Measurements from ENCODE around the gene RPL36A.

RPL36A gene

GRCh38 chrX:101390664-101391525 is at the start of gene RPL36A:
Gene RPL36A, plus strand, starts transcription at chrX:101391011. Its CDS starts 33 bp downstream, at chrX:101391044.
- peak; percentile 88 for DNase-seq (ENCODE audit: low read depth)

- peak; percentile 47 for DNase-seq (ENCODE audit: low read depth)
Measured at GRCh38 chrX:101347859-101348451, 42.9 kb upstream of the RPL36A start.

- DNase-seq (ENCODE audit: low read depth) = peak; percentile 66
Measured at GRCh38 chrX:101348452-101349192, 42.2 kb upstream of the RPL36A start, which contains the start of gene TIMM8A. Gene TIMM8A, minus strand, starts transcription at chrX:101348742. Its CDS starts 78 bp downstream, at chrX:101348664.

- no peak for DNase-seq (ENCODE audit: low read depth)
Measured at GRCh38 chrX:101349193-101349562, 41.6 kb upstream of the RPL36A start.

GRCh38 chrX:101357166-101357795 is 33.5 kb upstream of the RPL36A start:
- peak; percentile 33 for DNase-seq (ENCODE audit: low read depth)

- DNase-seq (ENCODE audit: low read depth) = peak; percentile 36
Measured at GRCh38 chrX:101359966-101360365, 30.8 kb upstream of the RPL36A start.

GRCh38 chrX:101360390-101360789 is 30.4 kb upstream of the RPL36A start:
- DNase-seq (ENCODE audit: low read depth) = no peak

- no peak for DNase-seq (ENCODE audit: low read depth)
Measured at GRCh38 chrX:101362116-101362515, 28.7 kb upstream of the RPL36A start.

GRCh38 chrX:101362757-101363156 is 28.1 kb upstream of the RPL36A start:
- no peak for DNase-seq (ENCODE audit: low read depth)

- no peak for DNase-seq (ENCODE audit: low read depth)
Measured at GRCh38 chrX:101365301-101365795, 25.5 kb upstream of the RPL36A start.

- DNase-seq (ENCODE audit: low read depth) = no peak
Measured at GRCh38 chrX:101368800-101369199, 22.0 kb upstream of the RPL36A start.

GRCh38 chrX:101369687-101370086 is 21.1 kb upstream of the RPL36A start:
- DNase-seq (ENCODE audit: low read depth) = no peak

- DNase-seq (ENCODE audit: low read depth) = no peak
Measured at GRCh38 chrX:101370888-101371504, 19.8 kb upstream of the RPL36A start.

- no peak for DNase-seq (ENCODE audit: low read depth)
Measured at GRCh38 chrX:101377547-101377946, 13.3 kb upstream of the RPL36A start.

GRCh38 chrX:101383679-101384205 is 7.1 kb upstream of the RPL36A start:
- DNase-seq (ENCODE audit: low read depth) = no peak

GRCh38 chrX:101385026-101385684 is 5.7 kb upstream of the RPL36A start:
- no peak for DNase-seq (ENCODE audit: low read depth)

- DNase-seq (ENCODE audit: low read depth) = no peak
Measured at GRCh38 chrX:101385795-101386541, 4.8 kb upstream of the RPL36A start, which contains the start of gene BTK. Gene BTK, minus strand, starts transcription at chrX:101386191. Its CDS starts 10,907 bp downstream, at chrX:101375284.

- DNase-seq (ENCODE audit: low read depth) = no peak
Measured at GRCh38 chrX:101386542-101386885, 4.3 kb upstream of the RPL36A start.

- DNase-seq (ENCODE audit: low read depth) = no peak
Measured at GRCh38 chrX:101388604-101389003, 2.2 kb upstream of the RPL36A start.

- no peak for DNase-seq (ENCODE audit: low read depth)
Measured at GRCh38 chrX:101391831-101392230, 1.0 kb downstream of the RPL36A start.
